ENCODE measurements around the gene LITAF. TPM values are rescaled to one million over a fixed set of nuclear protein-coding genes. Genes with fewer than 3 reads are reported as not detected.

LITAF gene
- total RNA-seq, 3 donors from 2014 or later (not counting 1 experiment from before 2014, with no cell fraction given), result 584 to 772 (median 726) TPM

DNA sequence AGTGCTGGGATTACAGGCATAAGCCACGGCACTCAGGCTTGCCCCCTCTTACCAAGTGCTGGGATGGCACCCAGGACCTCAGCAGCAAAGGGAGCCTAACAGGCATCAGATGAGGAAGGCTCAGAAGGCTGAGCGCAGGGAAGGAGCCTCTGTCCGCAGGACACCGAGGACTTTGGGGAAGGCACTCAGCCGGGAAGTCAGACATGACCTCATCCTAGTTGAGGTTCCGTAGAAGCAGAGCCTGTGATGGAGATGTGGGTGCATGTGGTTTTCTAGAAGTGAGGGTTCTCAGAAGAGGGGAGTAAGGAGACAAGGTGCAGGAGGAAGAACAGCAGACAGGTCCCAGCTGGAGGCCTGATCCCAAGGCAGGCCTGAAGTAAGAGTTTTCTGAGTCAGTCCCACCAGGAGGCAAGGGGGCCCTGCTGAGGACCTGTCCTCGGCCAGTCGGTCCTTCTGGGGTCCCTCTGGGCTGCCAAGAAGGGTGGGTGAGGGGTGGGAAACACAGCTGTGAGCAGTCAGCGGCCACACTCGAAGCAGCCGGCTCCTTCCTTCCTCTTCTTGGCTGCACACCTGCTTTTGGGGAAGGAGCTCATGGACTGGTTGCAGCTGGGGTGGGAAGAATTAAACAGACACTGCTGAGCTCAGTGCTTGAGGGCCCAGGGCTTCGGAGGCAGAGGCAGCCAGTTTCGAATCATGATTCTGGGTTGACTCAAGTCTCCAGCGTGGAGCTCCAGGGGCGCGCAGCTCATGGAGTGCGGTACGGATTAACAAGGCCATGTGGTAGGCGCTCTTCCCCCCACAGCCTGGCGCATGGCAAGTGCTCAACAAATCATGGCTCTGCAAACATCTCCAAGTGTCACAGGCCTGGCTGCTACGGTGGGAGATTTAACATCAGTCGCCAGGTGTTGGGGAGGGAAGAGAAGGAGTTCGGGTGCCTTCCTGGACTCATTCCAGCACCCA, 42.6 kb upstream of the LITAF start:
- DNase-seq, result peak in 1 of 2 donors; percentile 28
- Histone ChIP-seq H3K27me3 (ENCODE audit: control insufficient read depth, insufficient read depth, low read length) (no peaks in the 10 kb centered on the region), H3K9me3 (ENCODE audit: control insufficient read depth, insufficient read depth, low read length) (no peaks in the 10 kb centered on the region), H3K4me3 (ENCODE audit: low read length) (no peak overlapping the region), H3K4me1 (ENCODE audit: control insufficient read depth, insufficient read depth, low read length) (peaks cover 31% of the 10 kb centered on the region), H3K36me3 (ENCODE audit: control insufficient read depth, insufficient read depth, low read length) (no peaks in the 10 kb centered on the region), H3K27ac (ENCODE audit: low read length) (no peak overlapping the region)
- TF ChIP-seq, protein P1, sequence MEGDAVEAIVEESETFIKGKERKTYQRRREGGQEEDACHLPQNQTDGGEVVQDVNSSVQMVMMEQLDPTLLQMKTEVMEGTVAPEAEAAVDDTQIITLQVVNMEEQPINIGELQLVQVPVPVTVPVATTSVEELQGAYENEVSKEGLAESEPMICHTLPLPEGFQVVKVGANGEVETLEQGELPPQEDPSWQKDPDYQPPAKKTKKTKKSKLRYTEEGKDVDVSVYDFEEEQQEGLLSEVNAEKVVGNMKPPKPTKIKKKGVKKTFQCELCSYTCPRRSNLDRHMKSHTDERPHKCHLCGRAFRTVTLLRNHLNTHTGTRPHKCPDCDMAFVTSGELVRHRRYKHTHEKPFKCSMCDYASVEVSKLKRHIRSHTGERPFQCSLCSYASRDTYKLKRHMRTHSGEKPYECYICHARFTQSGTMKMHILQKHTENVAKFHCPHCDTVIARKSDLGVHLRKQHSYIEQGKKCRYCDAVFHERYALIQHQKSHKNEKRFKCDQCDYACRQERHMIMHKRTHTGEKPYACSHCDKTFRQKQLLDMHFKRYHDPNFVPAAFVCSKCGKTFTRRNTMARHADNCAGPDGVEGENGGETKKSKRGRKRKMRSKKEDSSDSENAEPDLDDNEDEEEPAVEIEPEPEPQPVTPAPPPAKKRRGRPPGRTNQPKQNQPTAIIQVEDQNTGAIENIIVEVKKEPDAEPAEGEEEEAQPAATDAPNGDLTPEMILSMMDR (IDR thresholded peaks at IDR 0.05), result no peak
- H3K36me3 Mint-ChIP-seq, result no peaks in the 10 kb centered on the region
- peak in 1 of 3 donors; percentile 30 for ATAC-seq
- intact Hi-C loops (cut with micrococcal nuclease), result no loop called here
- H3K4me1 Mint-ChIP-seq, result peaks cover 14 to 21% of the 10 kb centered on the region in 2 donors
- 53% methylated on average over 23 of the region's 23 CpGs for WGBS (ENCODE audit: insufficient coverage)
- no peak overlapping the region for H3K27ac Mint-ChIP-seq
- no peak overlapping the region for H3K4me3 Mint-ChIP-seq
- no peaks in the 10 kb centered on the region for H3K9me3 Mint-ChIP-seq
- no peaks in the 10 kb centered on the region for H3K27me3 Mint-ChIP-seq (ENCODE audit: low read depth in 2 of 2)

DNA sequence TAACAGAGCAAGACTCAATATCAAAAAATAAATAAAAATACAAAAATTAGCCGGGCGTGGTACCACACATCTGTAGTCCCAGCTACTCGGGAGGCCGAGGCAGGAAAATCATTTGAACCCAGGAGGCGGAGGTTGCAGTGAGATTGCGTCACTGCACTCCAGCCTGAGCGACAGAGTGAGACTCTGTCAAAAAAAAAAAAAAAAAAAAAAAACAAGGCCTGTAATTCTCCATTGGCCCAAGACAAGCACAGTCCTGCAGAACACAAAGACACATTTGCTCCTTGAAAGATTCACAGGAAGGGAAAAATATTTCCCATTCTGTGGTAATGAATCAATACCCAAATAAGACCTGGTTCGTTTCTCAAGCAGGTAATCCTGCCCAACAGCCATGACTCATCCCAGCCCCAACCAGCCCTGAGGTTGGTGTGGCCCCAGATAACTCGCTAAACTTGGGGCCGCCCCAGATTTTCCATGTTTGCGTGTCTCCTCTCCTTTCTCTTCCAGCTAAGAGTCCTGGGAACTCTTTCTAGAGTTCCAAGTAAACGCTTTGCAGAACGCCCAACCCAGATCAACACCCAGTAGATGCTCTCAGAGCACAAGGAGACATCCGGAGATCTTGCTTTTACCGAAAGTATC, 41.2 kb upstream of the LITAF start:
- WGBS (ENCODE audit: insufficient coverage), result 80% methylated on average over 15 of the region's 15 CpGs
- no peak for ATAC-seq
- intact Hi-C loops (cut with micrococcal nuclease), result no loop called here
- H3K9me3 ChIP-seq (ENCODE audit: control insufficient read depth, insufficient read depth, low read length), result no peaks in the 10 kb centered on the region
- Mint-ChIP-seq H3K36me3 (no peaks in the 10 kb centered on the region), H3K4me1 (peaks cover 12 to 21% of the 10 kb centered on the region in 2 donors), H3K27me3 (ENCODE audit: low read depth in 2 of 2) (no peaks in the 10 kb centered on the region), H3K27ac (no peak overlapping the region), H3K9me3 (peaks cover 0 to 3% of the 10 kb centered on the region in 2 donors), H3K4me3 (no peak overlapping the region)
- TF ChIP-seq, protein P1 (IDR thresholded peaks at IDR 0.05), result no peak
- H3K4me1 ChIP-seq (ENCODE audit: control insufficient read depth, insufficient read depth, low read length), result peaks cover 45% of the 10 kb centered on the region
- no peaks in the 10 kb centered on the region for H3K27me3 ChIP-seq (ENCODE audit: control insufficient read depth, insufficient read depth, low read length)
- no peak overlapping the region for H3K4me3 ChIP-seq (ENCODE audit: low read length)
- DNase-seq, result no peak
- H3K27ac ChIP-seq (ENCODE audit: low read length), result no peak overlapping the region
- H3K36me3 ChIP-seq (ENCODE audit: control insufficient read depth, insufficient read depth, low read length), result no peaks in the 10 kb centered on the region

DNA sequence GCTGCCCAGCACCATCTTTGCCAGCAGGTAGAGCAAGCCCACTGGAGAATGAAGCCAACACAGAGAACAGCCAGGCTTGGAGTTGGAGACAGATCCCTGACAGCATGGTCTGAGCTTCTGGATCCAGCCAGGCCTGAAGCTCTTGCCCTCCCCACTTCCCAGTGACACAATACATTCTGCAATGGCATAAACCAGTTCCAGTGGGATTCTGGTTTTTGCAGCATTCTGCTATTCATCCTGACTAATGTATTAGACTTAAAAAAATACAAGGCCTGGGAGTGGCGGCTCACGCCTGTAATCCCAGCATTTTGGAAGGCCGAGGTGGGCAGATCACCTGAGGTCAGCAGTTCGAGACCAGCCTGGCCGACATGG, 40.6 kb upstream of the LITAF start:
- Mint-ChIP-seq H3K4me1 (peaks cover 17 to 26% of the 10 kb centered on the region in 2 donors), H3K36me3 (no peaks in the 10 kb centered on the region)

More for the DNA sequence above, 40.6 kb upstream of the LITAF start:
- Mint-ChIP-seq H3K27ac (no peak overlapping the region), H3K9me3 (peaks cover 0 to 3% of the 10 kb centered on the region in 2 donors), H3K27me3 (ENCODE audit: low read depth in 2 of 2) (no peaks in the 10 kb centered on the region), H3K4me3 (no peak overlapping the region)
- H3K36me3 ChIP-seq (ENCODE audit: control insufficient read depth, insufficient read depth, low read length), result no peaks in the 10 kb centered on the region
- peaks cover 50% of the 10 kb centered on the region for H3K4me1 ChIP-seq (ENCODE audit: control insufficient read depth, insufficient read depth, low read length)
- WGBS (ENCODE audit: insufficient coverage), result 98% methylated on average over 5 of the region's 5 CpGs
- intact Hi-C loops (cut with micrococcal nuclease), result no loop called here
- no peak overlapping the region for H3K27ac ChIP-seq (ENCODE audit: low read length)
- no peak overlapping the region for H3K4me3 ChIP-seq (ENCODE audit: low read length)
- TF ChIP-seq, protein P1 (IDR thresholded peaks at IDR 0.05), result no peak
- no peak for ATAC-seq
- H3K9me3 ChIP-seq (ENCODE audit: control insufficient read depth, insufficient read depth, low read length), result no peaks in the 10 kb centered on the region
- DNase-seq, result no peak
- H3K27me3 ChIP-seq (ENCODE audit: control insufficient read depth, insufficient read depth, low read length), result no peaks in the 10 kb centered on the region

Data from natural killer cell (primary cell).